ENCODE data around the gene TEKT2.

Gene TEKT2

GRCh38 chr1:36070349-36070748 is 13.5 kb upstream of the TEKT2 start:
- H3K27ac ChIP-seq (ENCODE audit: low read depth in 2 of 2, low read length in 2 of 2): no peak overlapping the region
- H3K9me3 ChIP-seq (ENCODE audit: control insufficient read depth in 2 of 2, low read length in 2 of 2): no peaks in the 10 kb centered on the region
- H3K4me3 ChIP-seq (ENCODE audit: low read length in 2 of 2): no peak overlapping the region

DNA sequence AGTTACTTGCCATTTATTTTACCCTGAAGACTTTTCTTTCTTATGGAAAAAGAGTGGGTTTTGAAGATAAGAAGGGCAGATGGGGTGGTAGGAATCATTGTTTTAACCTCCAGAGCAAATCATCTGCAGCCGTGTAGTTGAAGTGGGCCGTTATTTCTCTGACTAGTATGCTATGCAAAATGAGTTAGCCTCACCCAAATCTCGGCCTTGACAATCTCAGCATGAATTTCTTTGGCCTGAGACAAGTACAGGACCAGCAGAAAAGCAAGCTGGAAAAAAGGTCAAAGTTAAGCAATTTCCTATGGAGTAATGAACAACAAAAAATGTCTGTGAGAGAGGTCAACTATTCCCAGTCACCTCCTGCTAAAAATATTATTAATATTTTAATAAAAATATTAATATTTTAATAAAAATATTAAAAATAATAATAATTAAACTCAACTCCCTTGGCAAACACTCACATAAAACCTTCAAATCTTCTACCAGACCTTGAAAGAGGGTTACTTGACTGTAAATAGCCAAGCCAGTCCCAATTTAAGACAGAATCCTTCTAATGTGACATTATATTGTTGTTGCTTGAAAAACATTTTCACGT is 6.8 kb upstream of the TEKT2 start:
- no peaks in the 10 kb centered on the region for H3K4me1 ChIP-seq (ENCODE audit: control insufficient read depth in 2 of 2, insufficient read depth in 2 of 2, low read length in 2 of 2)
- no peaks in the 10 kb centered on the region for H3K9me3 ChIP-seq (ENCODE audit: control insufficient read depth in 2 of 2, low read length in 2 of 2)
- no peaks in the 10 kb centered on the region for H3K36me3 ChIP-seq (ENCODE audit: control insufficient read depth in 2 of 2, insufficient read depth in 2 of 2, low read length in 2 of 2)
- no peak overlapping the region for H3K9ac ChIP-seq (ENCODE audit: low read depth in 1 of 2, low read length in 2 of 2)
- H3K4me3 ChIP-seq (ENCODE audit: low read length in 2 of 2): no peak overlapping the region
- H3K27me3 ChIP-seq (ENCODE audit: control insufficient read depth in 2 of 2, insufficient read depth in 2 of 2, low read length in 2 of 2): no peaks in the 10 kb centered on the region
- no peak overlapping the region for H3K27ac ChIP-seq (ENCODE audit: low read depth in 2 of 2, low read length in 2 of 2)

More at GRCh38 chr1:36070349-36070748, 13.5 kb upstream of the TEKT2 start:
- Histone ChIP-seq H3K27me3 (ENCODE audit: control insufficient read depth in 2 of 2, insufficient read depth in 2 of 2, low read length in 2 of 2) (no peaks in the 10 kb centered on the region), H3K36me3 (ENCODE audit: control insufficient read depth in 2 of 2, insufficient read depth in 2 of 2, low read length in 2 of 2) (no peaks in the 10 kb centered on the region), H3K4me1 (ENCODE audit: control insufficient read depth in 2 of 2, insufficient read depth in 2 of 2, low read length in 2 of 2) (no peaks in the 10 kb centered on the region), H3K9ac (ENCODE audit: low read depth in 1 of 2, low read length in 2 of 2) (no peak overlapping the region)

DNA sequence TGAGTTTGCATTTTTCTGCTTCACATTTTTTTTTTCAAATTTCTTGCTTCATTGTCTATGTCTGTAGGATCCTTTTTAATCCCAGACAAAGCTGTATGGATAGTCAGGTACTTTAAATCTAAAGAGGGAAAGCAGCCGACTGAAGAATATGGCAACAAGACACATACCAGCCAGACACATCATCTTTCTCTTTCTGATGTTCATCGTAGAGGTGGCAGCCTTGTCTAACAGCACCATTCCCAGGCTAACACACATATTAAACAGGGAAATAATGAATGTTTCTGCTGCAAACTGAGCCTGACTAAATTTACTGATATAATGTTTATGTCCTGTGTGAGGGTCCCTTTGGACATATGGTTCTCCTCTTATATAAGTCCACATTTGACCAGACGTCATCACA is 3.7 kb upstream of the TEKT2 start:
- Histone ChIP-seq H3K9ac (ENCODE audit: low read depth in 1 of 2, low read length in 2 of 2) (no peak overlapping the region), H3K36me3 (ENCODE audit: control insufficient read depth in 2 of 2, insufficient read depth in 2 of 2, low read length in 2 of 2) (no peaks in the 10 kb centered on the region), H3K4me1 (ENCODE audit: control insufficient read depth in 2 of 2, insufficient read depth in 2 of 2, low read length in 2 of 2) (no peaks in the 10 kb centered on the region), H3K4me3 (ENCODE audit: low read length in 2 of 2) (no peak overlapping the region), H3K9me3 (ENCODE audit: control insufficient read depth in 2 of 2, low read length in 2 of 2) (no peaks in the 10 kb centered on the region), H3K27ac (ENCODE audit: low read depth in 2 of 2, low read length in 2 of 2) (no peak overlapping the region), H3K27me3 (ENCODE audit: control insufficient read depth in 2 of 2, insufficient read depth in 2 of 2, low read length in 2 of 2) (peaks cover 5 to 9% of the 10 kb centered on the region in 2 donors)

GRCh38 chr1:36080801-36081200 is 3.1 kb upstream of the TEKT2 start:
- H3K27me3 ChIP-seq (ENCODE audit: control insufficient read depth in 2 of 2, insufficient read depth in 2 of 2, low read length in 2 of 2): peaks cover 5 to 9% of the 10 kb centered on the region in 2 donors
- H3K9me3 ChIP-seq (ENCODE audit: control insufficient read depth in 2 of 2, low read length in 2 of 2): no peaks in the 10 kb centered on the region
- H3K4me1 ChIP-seq (ENCODE audit: control insufficient read depth in 2 of 2, insufficient read depth in 2 of 2, low read length in 2 of 2): no peaks in the 10 kb centered on the region
- no peaks in the 10 kb centered on the region for H3K36me3 ChIP-seq (ENCODE audit: control insufficient read depth in 2 of 2, insufficient read depth in 2 of 2, low read length in 2 of 2)
- no peak overlapping the region for H3K27ac ChIP-seq (ENCODE audit: low read depth in 2 of 2, low read length in 2 of 2)
- no peak overlapping the region for H3K4me3 ChIP-seq (ENCODE audit: low read length in 2 of 2)
- H3K9ac ChIP-seq (ENCODE audit: low read depth in 1 of 2, low read length in 2 of 2): no peak overlapping the region

DNA sequence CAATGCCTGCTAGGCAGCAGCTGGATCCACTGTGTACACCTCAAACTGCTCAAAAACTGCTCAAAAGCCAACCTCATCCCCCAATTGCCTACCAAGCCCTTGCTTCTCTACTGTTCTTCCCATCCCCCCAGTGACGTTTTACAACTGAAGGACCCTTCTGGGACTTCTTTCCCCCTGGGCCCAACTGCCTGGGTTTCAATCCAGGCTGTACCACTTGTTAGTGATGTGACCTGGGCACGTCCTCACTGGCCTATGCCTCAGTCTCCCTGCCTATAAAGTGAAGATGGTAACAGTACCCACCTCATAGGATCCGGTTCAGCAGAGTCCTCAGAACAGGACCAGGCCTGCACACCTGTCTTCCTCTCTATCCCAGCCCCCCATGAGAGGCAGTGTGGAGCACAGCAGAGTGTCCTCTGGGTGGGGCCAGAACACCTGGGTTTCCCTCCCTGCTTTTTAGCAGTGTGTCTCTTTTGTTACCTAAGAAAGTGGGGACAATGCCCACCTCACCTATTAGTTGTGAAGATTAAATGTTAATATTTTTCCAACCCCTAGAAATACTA is 1.9 kb upstream of the TEKT2 start:
- peaks cover 5 to 9% of the 10 kb centered on the region in 2 donors for H3K27me3 ChIP-seq (ENCODE audit: control insufficient read depth in 2 of 2, insufficient read depth in 2 of 2, low read length in 2 of 2)
- H3K4me3 ChIP-seq (ENCODE audit: low read length in 2 of 2): no peak overlapping the region
- no peak overlapping the region for H3K27ac ChIP-seq (ENCODE audit: low read depth in 2 of 2, low read length in 2 of 2)
- no peaks in the 10 kb centered on the region for H3K36me3 ChIP-seq (ENCODE audit: control insufficient read depth in 2 of 2, insufficient read depth in 2 of 2, low read length in 2 of 2)
- H3K4me1 ChIP-seq (ENCODE audit: control insufficient read depth in 2 of 2, insufficient read depth in 2 of 2, low read length in 2 of 2): no peaks in the 10 kb centered on the region
- no peak overlapping the region for H3K9ac ChIP-seq (ENCODE audit: low read depth in 1 of 2, low read length in 2 of 2)
- no peaks in the 10 kb centered on the region for H3K9me3 ChIP-seq (ENCODE audit: control insufficient read depth in 2 of 2, low read length in 2 of 2)

GRCh38 chr1:36083219-36083618 is 675 bp upstream of the TEKT2 start:
- H3K4me1 ChIP-seq (ENCODE audit: control insufficient read depth in 2 of 2, insufficient read depth in 2 of 2, low read length in 2 of 2): peaks cover 1 to 3% of the 10 kb centered on the region in 2 donors
- H3K9me3 ChIP-seq (ENCODE audit: control insufficient read depth in 2 of 2, low read length in 2 of 2): no peaks in the 10 kb centered on the region
- H3K27me3 ChIP-seq (ENCODE audit: control insufficient read depth in 2 of 2, insufficient read depth in 2 of 2, low read length in 2 of 2): peaks cover 5 to 9% of the 10 kb centered on the region in 2 donors
- H3K36me3 ChIP-seq (ENCODE audit: control insufficient read depth in 2 of 2, insufficient read depth in 2 of 2, low read length in 2 of 2): no peaks in the 10 kb centered on the region
- no peak overlapping the region for H3K4me3 ChIP-seq (ENCODE audit: low read length in 2 of 2)
- no peak overlapping the region for H3K27ac ChIP-seq (ENCODE audit: low read depth in 2 of 2, low read length in 2 of 2)
- no peak overlapping the region for H3K9ac ChIP-seq (ENCODE audit: low read depth in 1 of 2, low read length in 2 of 2)

DNA sequence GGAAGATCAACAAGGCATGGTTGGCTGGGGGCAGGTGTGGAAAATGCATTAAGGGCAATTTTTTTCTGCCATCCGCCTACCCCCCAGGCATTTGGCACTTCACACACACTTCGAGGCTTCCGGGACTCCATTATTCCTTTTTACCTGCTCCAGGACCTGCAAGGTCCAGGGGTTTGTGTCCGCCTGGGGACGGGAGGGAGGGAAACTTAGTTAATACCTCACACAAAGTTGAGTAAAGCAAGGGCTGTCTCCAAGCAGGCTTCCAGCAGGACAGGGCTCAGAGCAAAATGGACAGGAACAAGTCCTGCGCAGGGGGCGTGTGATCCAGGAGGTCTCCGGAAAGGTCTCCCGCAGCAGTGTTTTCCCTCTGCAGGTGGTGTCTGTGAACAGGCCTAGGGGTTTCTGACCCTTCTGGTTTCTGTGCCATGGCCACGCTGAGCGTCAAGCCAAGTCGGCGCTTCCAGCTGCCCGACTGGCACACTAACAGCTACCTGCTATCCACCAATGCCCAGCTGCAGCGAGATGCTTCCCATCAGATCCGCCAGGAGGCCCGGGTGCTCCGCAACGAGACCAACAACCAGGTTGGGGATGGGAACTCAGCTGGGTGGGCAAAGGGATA is 712 bp downstream of the TEKT2 start:
- Histone ChIP-seq H3K9ac (ENCODE audit: low read depth in 1 of 2, low read length in 2 of 2) (peak overlapping the region; percentile 2 to 6), H3K9me3 (ENCODE audit: control insufficient read depth in 2 of 2, low read length in 2 of 2) (no peaks in the 10 kb centered on the region), H3K27ac (ENCODE audit: low read depth in 2 of 2, low read length in 2 of 2) (no peak overlapping the region), H3K4me1 (ENCODE audit: control insufficient read depth in 2 of 2, insufficient read depth in 2 of 2, low read length in 2 of 2) (peaks cover 8 to 10% of the 10 kb centered on the region in 2 donors), H3K4me3 (ENCODE audit: low read length in 2 of 2) (peak overlapping the region; percentile 37 to 39), H3K27me3 (ENCODE audit: control insufficient read depth in 2 of 2, insufficient read depth in 2 of 2, low read length in 2 of 2) (peaks cover 5 to 9% of the 10 kb centered on the region in 2 donors), H3K36me3 (ENCODE audit: control insufficient read depth in 2 of 2, insufficient read depth in 2 of 2, low read length in 2 of 2) (no peaks in the 10 kb centered on the region)

DNA sequence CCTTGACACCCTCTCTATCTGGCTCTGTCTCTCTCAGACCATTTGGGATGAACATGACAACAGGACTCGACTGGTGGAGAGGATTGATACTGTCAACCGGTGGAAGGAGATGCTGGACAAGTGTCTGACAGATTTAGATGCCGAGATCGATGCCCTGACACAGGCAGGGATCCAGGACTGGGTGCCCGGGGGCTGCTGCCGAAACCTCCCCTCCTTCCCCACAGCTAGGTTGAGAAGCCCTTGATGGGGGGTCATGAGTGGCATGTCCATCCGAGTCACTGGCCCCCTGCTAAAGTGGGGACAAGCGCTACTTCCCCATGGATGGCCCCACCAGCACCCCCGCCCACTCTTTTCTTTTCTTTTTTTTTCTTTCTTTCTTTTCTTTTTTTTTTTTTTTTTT is 1.2 kb downstream of the TEKT2 start:
- no peak overlapping the region for H3K9ac ChIP-seq (ENCODE audit: low read depth in 1 of 2, low read length in 2 of 2)
- no peaks in the 10 kb centered on the region for H3K9me3 ChIP-seq (ENCODE audit: control insufficient read depth in 2 of 2, low read length in 2 of 2)
- H3K27me3 ChIP-seq (ENCODE audit: control insufficient read depth in 2 of 2, insufficient read depth in 2 of 2, low read length in 2 of 2): peaks cover 5 to 9% of the 10 kb centered on the region in 2 donors
- no peak overlapping the region for H3K27ac ChIP-seq (ENCODE audit: low read depth in 2 of 2, low read length in 2 of 2)
- no peaks in the 10 kb centered on the region for H3K36me3 ChIP-seq (ENCODE audit: control insufficient read depth in 2 of 2, insufficient read depth in 2 of 2, low read length in 2 of 2)
- peaks cover 13% of the 10 kb centered on the region in 2 donors for H3K4me1 ChIP-seq (ENCODE audit: control insufficient read depth in 2 of 2, insufficient read depth in 2 of 2, low read length in 2 of 2)
- no peak overlapping the region for H3K4me3 ChIP-seq (ENCODE audit: low read length in 2 of 2)

GRCh38 chr1:36085686-36086526 is 2.0 kb downstream of the TEKT2 start:
- H3K4me1 ChIP-seq (ENCODE audit: control insufficient read depth in 2 of 2, insufficient read depth in 2 of 2, low read length in 2 of 2): peaks cover 13 to 15% of the 10 kb centered on the region in 2 donors
- no peak overlapping the region for H3K9ac ChIP-seq (ENCODE audit: low read depth in 1 of 2, low read length in 2 of 2)
- H3K4me3 ChIP-seq (ENCODE audit: low read length in 2 of 2): no peak overlapping the region
- H3K9me3 ChIP-seq (ENCODE audit: control insufficient read depth in 2 of 2, low read length in 2 of 2): no peaks in the 10 kb centered on the region
- H3K27me3 ChIP-seq (ENCODE audit: control insufficient read depth in 2 of 2, insufficient read depth in 2 of 2, low read length in 2 of 2): peaks cover 5 to 9% of the 10 kb centered on the region in 2 donors
- H3K36me3 ChIP-seq (ENCODE audit: control insufficient read depth in 2 of 2, insufficient read depth in 2 of 2, low read length in 2 of 2): peaks cover 0 to under 1% of the 10 kb centered on the region in 2 donors
- H3K27ac ChIP-seq (ENCODE audit: low read depth in 2 of 2, low read length in 2 of 2): no peak overlapping the region

Measured in mucosa of rectum (tissue), 2 donors.